ENCODE results near the gene STAT1. TPM values are rescaled to one million over a fixed set of nuclear protein-coding genes. Genes with fewer than 3 reads are reported as not detected.
"Not testable (repeated sequence)": the region's sequence is repeated elsewhere in the genome, so short reads cannot be mapped to it uniquely, and the experiment has no call there.

The STAT1 gene
- total and polyA plus RNA-seq, 2 donors = 61.9 to 75.1 TPM

- WGBS = 74% methylated on average over 2 of the region's 2 CpGs
- H3K36me3 ChIP-seq (ENCODE audit: insufficient read depth) = peaks cover 5% of the 10 kb centered on the region
- no peak overlapping the region for H3K27ac ChIP-seq (ENCODE audit: low read depth)
Observed at GRCh38 chr2:190961918-190962487, 52.0 kb downstream of the STAT1 start.

GRCh38 chr2:190961117-190961516 lies 52.9 kb downstream of the STAT1 start:
- not testable (repeated sequence) for H3K4me3 ChIP-seq (ENCODE audit: low read depth, low read length); DNase-seq (ENCODE audit: extremely low spot score); H3K27ac ChIP-seq (ENCODE audit: low read depth); H3K36me3 ChIP-seq (ENCODE audit: insufficient read depth); H3K4me1 ChIP-seq (ENCODE audit: insufficient read depth)
- WGBS = 96% methylated on average over 5 of the region's 5 CpGs

More at GRCh38 chr2:190961918-190962487, 52.0 kb downstream of the STAT1 start:
- DNase-seq (ENCODE audit: extremely low spot score) = no peak
- Histone ChIP-seq H3K4me3 (ENCODE audit: low read depth, low read length) (no peak overlapping the region), H3K4me1 (ENCODE audit: insufficient read depth) (no peaks in the 10 kb centered on the region)

- DNase-seq (ENCODE audit: extremely low spot score) = no peak
- Histone ChIP-seq H3K27ac (ENCODE audit: low read depth) (no peak overlapping the region), H3K4me3 (ENCODE audit: low read depth, low read length) (no peak overlapping the region), H3K36me3 (ENCODE audit: insufficient read depth) (peaks cover 5% of the 10 kb centered on the region), H3K4me1 (ENCODE audit: insufficient read depth) (no peaks in the 10 kb centered on the region)
- WGBS = 81% methylated on average over 5 of the region's 5 CpGs
Observed at GRCh38 chr2:190959911-190960788, 53.8 kb downstream of the STAT1 start.

GRCh38 chr2:190953257-190953656 lies 60.7 kb downstream of the STAT1 start:
- no peak overlapping the region for H3K4me3 ChIP-seq (ENCODE audit: low read depth, low read length)
- no peak for DNase-seq (ENCODE audit: extremely low spot score)
- no peak overlapping the region for H3K27ac ChIP-seq (ENCODE audit: low read depth)
- H3K36me3 ChIP-seq (ENCODE audit: insufficient read depth) = no peaks in the 10 kb centered on the region
- WGBS = 38% methylated on average over 4 of the region's 4 CpGs
- H3K4me1 ChIP-seq (ENCODE audit: insufficient read depth) = no peaks in the 10 kb centered on the region

- Histone ChIP-seq H3K36me3 (ENCODE audit: insufficient read depth) (no peaks in the 10 kb centered on the region), H3K27ac (ENCODE audit: low read depth) (no peak overlapping the region), H3K4me1 (ENCODE audit: insufficient read depth) (no peaks in the 10 kb centered on the region), H3K4me3 (ENCODE audit: low read depth, low read length) (no peak overlapping the region)
- WGBS = 93% methylated on average over 3 of the region's 3 CpGs
- no peak for DNase-seq (ENCODE audit: extremely low spot score)
Observed at GRCh38 chr2:190950566-190950991, 63.4 kb downstream of the STAT1 start.

- H3K27ac ChIP-seq (ENCODE audit: low read depth) = no peak overlapping the region
- WGBS = 70% methylated on average over 2 of the region's 2 CpGs
- H3K36me3 ChIP-seq (ENCODE audit: insufficient read depth) = no peaks in the 10 kb centered on the region
- no peak for DNase-seq (ENCODE audit: extremely low spot score)
- no peak overlapping the region for H3K4me3 ChIP-seq (ENCODE audit: low read depth, low read length)
- H3K4me1 ChIP-seq (ENCODE audit: insufficient read depth) = no peaks in the 10 kb centered on the region
Observed at GRCh38 chr2:190948671-190949070, 65.3 kb downstream of the STAT1 start.

GRCh38 chr2:190947711-190948251 lies 66.2 kb downstream of the STAT1 start:
- H3K4me1 ChIP-seq (ENCODE audit: insufficient read depth) = no peaks in the 10 kb centered on the region
- 13% methylated on average over 2 of the region's 2 CpGs for WGBS
- no peak overlapping the region for H3K4me3 ChIP-seq (ENCODE audit: low read depth, low read length)
- DNase-seq (ENCODE audit: extremely low spot score) = peak; percentile 43
- H3K27ac ChIP-seq (ENCODE audit: low read depth) = peak overlapping the region; percentile 2
- no peaks in the 10 kb centered on the region for H3K36me3 ChIP-seq (ENCODE audit: insufficient read depth)

GRCh38 chr2:190947141-190947540 lies 66.8 kb downstream of the STAT1 start:
- no peaks in the 10 kb centered on the region for H3K36me3 ChIP-seq (ENCODE audit: insufficient read depth)
- no peaks in the 10 kb centered on the region for H3K4me1 ChIP-seq (ENCODE audit: insufficient read depth)
- no peak for DNase-seq (ENCODE audit: extremely low spot score)
- 7% methylated on average over 1 of the region's 1 CpG for WGBS
- H3K4me3 ChIP-seq (ENCODE audit: low read depth, low read length) = no peak overlapping the region
- no peak overlapping the region for H3K27ac ChIP-seq (ENCODE audit: low read depth)

GRCh38 chr2:190943706-190944105 lies 70.3 kb downstream of the STAT1 start:
- Histone ChIP-seq H3K4me3 (ENCODE audit: low read depth, low read length) (no peak overlapping the region), H3K36me3 (ENCODE audit: insufficient read depth) (no peaks in the 10 kb centered on the region), H3K27ac (ENCODE audit: low read depth) (no peak overlapping the region), H3K4me1 (ENCODE audit: insufficient read depth) (no peaks in the 10 kb centered on the region)
- WGBS = 57% methylated on average over 2 of the region's 2 CpGs
- no peak for DNase-seq (ENCODE audit: extremely low spot score)

GRCh38 chr2:190942697-190943096 lies 71.3 kb downstream of the STAT1 start:
- DNase-seq (ENCODE audit: extremely low spot score) = no peak
- Histone ChIP-seq H3K27ac (ENCODE audit: low read depth) (no peak overlapping the region), H3K36me3 (ENCODE audit: insufficient read depth) (no peaks in the 10 kb centered on the region), H3K4me3 (ENCODE audit: low read depth, low read length) (no peak overlapping the region), H3K4me1 (ENCODE audit: insufficient read depth) (no peaks in the 10 kb centered on the region)
- WGBS = 97% methylated on average over 2 of the region's 2 CpGs

GRCh38 chr2:190941571-190941970 lies 72.4 kb downstream of the STAT1 start:
- Histone ChIP-seq H3K36me3 (ENCODE audit: insufficient read depth) (no peaks in the 10 kb centered on the region), H3K4me3 (ENCODE audit: low read depth, low read length) (no peak overlapping the region), H3K27ac (ENCODE audit: low read depth) (no peak overlapping the region), H3K4me1 (ENCODE audit: insufficient read depth) (no peaks in the 10 kb centered on the region)
- 98% methylated on average over 2 of the region's 2 CpGs for WGBS
- DNase-seq (ENCODE audit: extremely low spot score) = no peak

GRCh38 chr2:190940454-190940853 lies 73.5 kb downstream of the STAT1 start:
- Histone ChIP-seq H3K4me3 (ENCODE audit: low read depth, low read length) (no peak overlapping the region), H3K4me1 (ENCODE audit: insufficient read depth) (no peaks in the 10 kb centered on the region), H3K27ac (ENCODE audit: low read depth) (no peak overlapping the region), H3K36me3 (ENCODE audit: insufficient read depth) (no peaks in the 10 kb centered on the region)
- DNase-seq (ENCODE audit: extremely low spot score) = no peak
- WGBS = 65% methylated on average over 1 of the region's 1 CpG

- no peak for DNase-seq (ENCODE audit: extremely low spot score)
- WGBS = 10% methylated on average over 1 of the region's 1 CpG
- no peak overlapping the region for H3K27ac ChIP-seq (ENCODE audit: low read depth)
- no peak overlapping the region for H3K4me3 ChIP-seq (ENCODE audit: low read depth, low read length)
- H3K36me3 ChIP-seq (ENCODE audit: insufficient read depth) = no peaks in the 10 kb centered on the region
- no peaks in the 10 kb centered on the region for H3K4me1 ChIP-seq (ENCODE audit: insufficient read depth)
Observed at GRCh38 chr2:190938771-190939335, 75.1 kb downstream of the STAT1 start.

GRCh38 chr2:190935054-190935453 lies 78.9 kb downstream of the STAT1 start:
- H3K4me1 ChIP-seq (ENCODE audit: insufficient read depth) = no peaks in the 10 kb centered on the region
- H3K4me3 ChIP-seq (ENCODE audit: low read depth, low read length) = no peak overlapping the region
- H3K27ac ChIP-seq (ENCODE audit: low read depth) = no peak overlapping the region
- no peak for DNase-seq (ENCODE audit: extremely low spot score)
- H3K36me3 ChIP-seq (ENCODE audit: insufficient read depth) = no peaks in the 10 kb centered on the region
